Measurements from ENCODE around the gene FOSB. TPM values are rescaled to one million over a fixed set of nuclear protein-coding genes. Genes with fewer than 3 reads are reported as not detected.

The FOSB gene
- total RNA-seq, 1 experiment from 2014 or later, result 1.9 TPM

DNA sequence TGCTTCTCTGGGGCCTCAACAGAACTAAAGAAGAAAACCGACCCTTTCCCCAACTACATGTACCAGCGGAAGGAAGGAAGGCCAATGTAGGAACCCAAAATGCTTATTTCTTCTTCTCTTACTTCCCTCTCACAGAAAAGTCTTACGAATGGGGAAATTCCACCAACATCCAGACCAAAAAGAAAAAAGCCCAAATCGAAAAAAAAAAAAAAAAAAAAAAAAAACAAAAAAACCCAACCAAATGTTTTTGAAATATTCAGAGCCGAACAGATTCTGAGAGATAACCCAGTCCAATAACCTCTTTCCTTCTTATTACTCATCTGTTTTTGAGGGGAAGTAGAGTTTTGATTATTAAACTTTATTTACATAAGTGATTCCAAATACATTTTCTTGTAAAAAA lies 34.3 kb downstream of the FOSB start:
- Histone ChIP-seq H3K4me1 (ENCODE audit: insufficient read depth, low read length, poor library complexity, severe bottlenecking) (peaks cover 20% of the 10 kb centered on the region), H3K27me3 (replicated peaks; ENCODE audit: insufficient read depth, low read depth, low read length, poor library complexity) (no peaks in the 10 kb centered on the region), H3K27ac (ENCODE audit: low read depth, low read length, poor library complexity, severe bottlenecking) (no peak overlapping the region), H3K9me3 (ENCODE audit: low read depth, low read length, poor library complexity, severe bottlenecking) (no peaks in the 10 kb centered on the region), H3K36me3 (ENCODE audit: insufficient read depth, low read length, poor library complexity, severe bottlenecking) (no peaks in the 10 kb centered on the region), H3K4me3 (ENCODE audit: low read depth, low read length, poor library complexity, severe bottlenecking) (no peak overlapping the region)
- TF ChIP-seq, protein P1, sequence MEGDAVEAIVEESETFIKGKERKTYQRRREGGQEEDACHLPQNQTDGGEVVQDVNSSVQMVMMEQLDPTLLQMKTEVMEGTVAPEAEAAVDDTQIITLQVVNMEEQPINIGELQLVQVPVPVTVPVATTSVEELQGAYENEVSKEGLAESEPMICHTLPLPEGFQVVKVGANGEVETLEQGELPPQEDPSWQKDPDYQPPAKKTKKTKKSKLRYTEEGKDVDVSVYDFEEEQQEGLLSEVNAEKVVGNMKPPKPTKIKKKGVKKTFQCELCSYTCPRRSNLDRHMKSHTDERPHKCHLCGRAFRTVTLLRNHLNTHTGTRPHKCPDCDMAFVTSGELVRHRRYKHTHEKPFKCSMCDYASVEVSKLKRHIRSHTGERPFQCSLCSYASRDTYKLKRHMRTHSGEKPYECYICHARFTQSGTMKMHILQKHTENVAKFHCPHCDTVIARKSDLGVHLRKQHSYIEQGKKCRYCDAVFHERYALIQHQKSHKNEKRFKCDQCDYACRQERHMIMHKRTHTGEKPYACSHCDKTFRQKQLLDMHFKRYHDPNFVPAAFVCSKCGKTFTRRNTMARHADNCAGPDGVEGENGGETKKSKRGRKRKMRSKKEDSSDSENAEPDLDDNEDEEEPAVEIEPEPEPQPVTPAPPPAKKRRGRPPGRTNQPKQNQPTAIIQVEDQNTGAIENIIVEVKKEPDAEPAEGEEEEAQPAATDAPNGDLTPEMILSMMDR (conservative IDR thresholded peaks at IDR 0.05; ENCODE audit: low read depth, low read length), result no peak
- TF ChIP-seq EZH2 (IDR thresholded peaks at IDR 0.05; ENCODE audit: borderline replicate concordance, low read depth, low read length, poor library complexity, severe bottlenecking), result no peak
- BruUV-seq (replicated peaks), result no TSS peak
- ChIA-PET POLR2A (ENCODE audit: low non-redundant PET) (no interaction called here), CTCF (no interaction called here)
- no peak for DNase-seq (ENCODE audit: low spot score)
- intact Hi-C loops (cut with micrococcal nuclease; ENCODE audit: unreplicated experiment), result no loop called here

DNA sequence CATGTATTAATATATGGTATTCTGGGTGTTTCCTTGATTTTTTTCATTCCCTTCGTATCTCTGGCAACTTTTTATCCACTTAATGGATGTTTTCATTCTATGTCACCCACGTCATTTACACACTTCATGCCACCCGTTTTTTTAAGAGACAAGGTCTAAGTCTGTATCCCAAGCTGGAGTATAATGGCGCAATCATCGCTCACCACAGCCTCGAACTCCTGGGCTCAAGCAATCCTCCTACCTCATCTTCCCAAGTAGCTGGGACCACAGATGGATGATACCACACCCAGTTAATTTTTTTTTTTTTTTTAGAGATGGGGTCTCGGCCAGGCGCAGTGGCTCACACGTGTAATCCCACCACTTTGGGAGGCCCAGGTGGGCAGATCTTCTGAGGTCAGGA lies 36.1 kb downstream of the FOSB start:
- Histone ChIP-seq H3K4me3 (ENCODE audit: low read depth, low read length, poor library complexity, severe bottlenecking) (no peak overlapping the region), H3K36me3 (ENCODE audit: insufficient read depth, low read length, poor library complexity, severe bottlenecking) (no peaks in the 10 kb centered on the region), H3K27me3 (replicated peaks; ENCODE audit: insufficient read depth, low read depth, low read length, poor library complexity) (no peaks in the 10 kb centered on the region), H3K9me3 (ENCODE audit: low read depth, low read length, poor library complexity, severe bottlenecking) (no peaks in the 10 kb centered on the region), H3K4me1 (ENCODE audit: insufficient read depth, low read length, poor library complexity, severe bottlenecking) (peaks cover 4% of the 10 kb centered on the region), H3K27ac (ENCODE audit: low read depth, low read length, poor library complexity, severe bottlenecking) (no peak overlapping the region)
- no peak for TF ChIP-seq EZH2 (IDR thresholded peaks at IDR 0.05; ENCODE audit: borderline replicate concordance, low read depth, low read length, poor library complexity, severe bottlenecking)
- TF ChIP-seq, protein P1 (conservative IDR thresholded peaks at IDR 0.05; ENCODE audit: low read depth, low read length), result no peak
- no TSS peak for BruUV-seq (replicated peaks)
- intact Hi-C loops (cut with micrococcal nuclease; ENCODE audit: unreplicated experiment), result no loop called here
- ChIA-PET POLR2A (ENCODE audit: low non-redundant PET) (interaction anchor here (0.7 kb wide), 1 partner anchor 265 kb away, joined by 4 read pairs; the partner anchor contains the start of gene SIX5), CTCF (interaction anchor here (1.0 kb wide), 1 partner anchor 55 kb away, joined by 6 read pairs; no protein-coding TSS in a partner anchor)
- no peak for DNase-seq (ENCODE audit: low spot score)

DNA sequence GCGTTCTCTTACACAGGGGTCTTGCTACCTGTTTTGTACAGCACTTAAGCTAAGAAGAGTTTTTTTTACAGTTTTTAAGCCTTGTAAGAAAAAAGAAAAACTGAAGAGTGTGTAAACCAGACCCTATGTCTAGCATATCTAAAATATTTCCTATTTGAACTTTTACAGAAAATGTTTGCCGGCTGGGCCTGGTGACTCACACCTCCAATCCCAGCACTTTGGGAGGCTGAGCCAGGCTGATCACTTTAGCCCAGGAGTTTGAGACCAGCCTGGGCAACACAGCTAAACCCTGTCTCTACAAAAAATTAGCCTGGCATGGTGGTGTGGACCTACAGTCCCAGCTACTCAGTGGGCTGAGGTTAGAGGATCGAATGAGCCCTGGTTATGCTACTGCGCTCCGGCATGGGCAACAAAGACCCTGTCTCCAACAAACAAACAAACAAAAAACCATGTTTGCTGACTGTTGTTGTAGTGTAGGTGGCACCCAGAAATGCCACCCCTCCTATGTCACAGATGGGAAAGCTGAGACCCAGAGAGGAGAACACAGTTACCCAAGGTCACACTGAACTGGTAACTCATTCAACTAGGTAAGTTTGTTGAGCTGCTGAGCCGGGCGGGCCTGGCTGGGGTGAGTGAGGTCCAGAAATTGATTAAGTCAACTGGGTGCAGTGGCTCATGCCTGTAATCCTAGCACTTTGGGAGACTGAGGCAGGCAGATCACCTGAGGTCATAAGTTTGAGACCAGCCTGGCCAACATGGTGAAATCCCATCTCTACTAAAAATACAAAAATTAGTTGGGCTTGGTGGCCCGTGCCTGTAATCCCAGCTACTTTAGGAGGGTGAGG lies 37.6 kb downstream of the FOSB start:
- DNase-seq (ENCODE audit: low spot score), result no peak
- no peaks in the 10 kb centered on the region for H3K9me3 ChIP-seq (ENCODE audit: low read depth, low read length, poor library complexity, severe bottlenecking)
- H3K36me3 ChIP-seq (ENCODE audit: insufficient read depth, low read length, poor library complexity, severe bottlenecking), result no peaks in the 10 kb centered on the region
- peak overlapping the region; percentile 83 for H3K27ac ChIP-seq (ENCODE audit: low read depth, low read length, poor library complexity, severe bottlenecking)
- H3K27me3 ChIP-seq (replicated peaks; ENCODE audit: insufficient read depth, low read depth, low read length, poor library complexity), result no peaks in the 10 kb centered on the region
- CTCF ChIA-PET, result interaction anchor here (0.7 kb wide), 1 partner anchor 27 kb away, joined by 4 read pairs; no protein-coding TSS in a partner anchor
- no peak overlapping the region for H3K4me3 ChIP-seq (ENCODE audit: low read depth, low read length, poor library complexity, severe bottlenecking)
- POLR2A ChIA-PET (ENCODE audit: low non-redundant PET), result no interaction called here
- H3K4me1 ChIP-seq (ENCODE audit: insufficient read depth, low read length, poor library complexity, severe bottlenecking), result peaks cover 10% of the 10 kb centered on the region
- no TSS peak for BruUV-seq (replicated peaks)
- TF ChIP-seq EZH2 (IDR thresholded peaks at IDR 0.05; ENCODE audit: borderline replicate concordance, low read depth, low read length, poor library complexity, severe bottlenecking), result no peak
- TF ChIP-seq, protein P1 (conservative IDR thresholded peaks at IDR 0.05; ENCODE audit: low read depth, low read length), result no peak
- intact Hi-C loops (cut with micrococcal nuclease; ENCODE audit: unreplicated experiment), result loop anchor here (5.0 kb wide), 1 partner anchor 137 kb away; no protein-coding TSS in a partner anchor

Measured in A673 (cell line).